ENCODE measurements around the gene ZP2. TPM values are rescaled to one million over a fixed set of nuclear protein-coding genes. Genes with fewer than 3 reads are reported as not detected.

ZP2 gene
- polyA plus RNA-seq, 2 donors: 0.01 TPM; not detected in 1

- no peak overlapping the region for H3K4me3 ChIP-seq (ENCODE audit: low read depth in 1 of 2, low read length in 2 of 2)
- 96 to 98% methylated on average over 12 of the region's 12 CpGs for WGBS, 2 donors
- H3K27ac ChIP-seq (ENCODE audit: low read depth in 2 of 2, low read length in 1 of 2): no peak overlapping the region
- H3K27me3 ChIP-seq (ENCODE audit: control insufficient read depth in 1 of 2, insufficient read depth in 2 of 2, low read length in 2 of 2): no peaks in the 10 kb centered on the region
- H3K36me3 ChIP-seq (ENCODE audit: control insufficient read depth in 2 of 2, insufficient read depth in 2 of 2, low read length in 1 of 2): peaks cover 15 to 23% of the 10 kb centered on the region in 2 donors
- H3K9me3 ChIP-seq (ENCODE audit: control insufficient read depth in 2 of 2, insufficient read depth in 1 of 2, low read depth in 1 of 2, low read length in 1 of 2): no peaks in the 10 kb centered on the region
- peaks cover 0 to 2% of the 10 kb centered on the region in 2 donors for H3K4me1 ChIP-seq (ENCODE audit: control insufficient read depth in 2 of 2, insufficient read depth in 2 of 2, low read length in 1 of 2)
Observed at GRCh38 chr16:21167929-21168602, 43.3 kb downstream of the ZP2 start.

- Histone ChIP-seq H3K4me3 (ENCODE audit: low read depth in 1 of 2, low read length in 2 of 2) (no peak overlapping the region), H3K36me3 (ENCODE audit: control insufficient read depth in 2 of 2, insufficient read depth in 2 of 2, low read length in 1 of 2) (peaks cover 15 to 23% of the 10 kb centered on the region in 2 donors), H3K4me1 (ENCODE audit: control insufficient read depth in 2 of 2, insufficient read depth in 2 of 2, low read length in 1 of 2) (peaks cover 0 to 3% of the 10 kb centered on the region in 2 donors), H3K27ac (ENCODE audit: low read depth in 2 of 2, low read length in 1 of 2) (no peak overlapping the region), H3K9me3 (ENCODE audit: control insufficient read depth in 2 of 2, insufficient read depth in 1 of 2, low read depth in 1 of 2, low read length in 1 of 2) (no peaks in the 10 kb centered on the region), H3K27me3 (ENCODE audit: control insufficient read depth in 1 of 2, insufficient read depth in 2 of 2, low read length in 2 of 2) (no peaks in the 10 kb centered on the region)
- 92 to 94% methylated on average over 9 of the region's 9 CpGs for WGBS, 2 donors
Observed at GRCh38 chr16:21167360-21167759, 44.0 kb downstream of the ZP2 start.

- Histone ChIP-seq H3K36me3 (ENCODE audit: control insufficient read depth in 2 of 2, insufficient read depth in 2 of 2, low read length in 1 of 2) (peaks cover 15 to 23% of the 10 kb centered on the region in 2 donors), H3K27ac (ENCODE audit: low read depth in 2 of 2, low read length in 1 of 2) (peak overlapping the region in 1 of 2 donors; percentile 18), H3K27me3 (ENCODE audit: control insufficient read depth in 1 of 2, insufficient read depth in 2 of 2, low read length in 2 of 2) (no peaks in the 10 kb centered on the region), H3K4me1 (ENCODE audit: control insufficient read depth in 2 of 2, insufficient read depth in 2 of 2, low read length in 1 of 2) (peaks cover 0 to 5% of the 10 kb centered on the region in 2 donors), H3K4me3 (ENCODE audit: low read depth in 1 of 2, low read length in 2 of 2) (no peak overlapping the region), H3K9me3 (ENCODE audit: control insufficient read depth in 2 of 2, insufficient read depth in 1 of 2, low read depth in 1 of 2, low read length in 1 of 2) (no peaks in the 10 kb centered on the region)
- WGBS, 2 donors: 88 to 92% methylated on average over 9 of the region's 9 CpGs
Observed at GRCh38 chr16:21166561-21166961, 44.8 kb downstream of the ZP2 start.

GRCh38 chr16:21164521-21165168 is 46.7 kb downstream of the ZP2 start:
- peaks cover 8 to 11% of the 10 kb centered on the region in 2 donors for H3K36me3 ChIP-seq (ENCODE audit: control insufficient read depth in 2 of 2, insufficient read depth in 2 of 2, low read length in 1 of 2)
- H3K9me3 ChIP-seq (ENCODE audit: control insufficient read depth in 2 of 2, insufficient read depth in 1 of 2, low read depth in 1 of 2, low read length in 1 of 2): no peaks in the 10 kb centered on the region
- no peaks in the 10 kb centered on the region for H3K27me3 ChIP-seq (ENCODE audit: control insufficient read depth in 1 of 2, insufficient read depth in 2 of 2, low read length in 2 of 2)
- no peak overlapping the region for H3K4me3 ChIP-seq (ENCODE audit: low read depth in 1 of 2, low read length in 2 of 2)
- no peak overlapping the region for H3K27ac ChIP-seq (ENCODE audit: low read depth in 2 of 2, low read length in 1 of 2)
- peaks cover 0 to 7% of the 10 kb centered on the region in 2 donors for H3K4me1 ChIP-seq (ENCODE audit: control insufficient read depth in 2 of 2, insufficient read depth in 2 of 2, low read length in 1 of 2)
- WGBS, 2 donors: 92 to 93% methylated on average over 7 of the region's 7 CpGs

GRCh38 chr16:21163576-21163975 is 47.8 kb downstream of the ZP2 start:
- Histone ChIP-seq H3K27me3 (ENCODE audit: control insufficient read depth in 1 of 2, insufficient read depth in 2 of 2, low read length in 2 of 2) (no peaks in the 10 kb centered on the region), H3K27ac (ENCODE audit: low read depth in 2 of 2, low read length in 1 of 2) (peak overlapping the region; percentile 32 to 66), H3K9me3 (ENCODE audit: control insufficient read depth in 2 of 2, insufficient read depth in 1 of 2, low read depth in 1 of 2, low read length in 1 of 2) (no peaks in the 10 kb centered on the region), H3K4me3 (ENCODE audit: low read depth in 1 of 2, low read length in 2 of 2) (no peak overlapping the region), H3K36me3 (ENCODE audit: control insufficient read depth in 2 of 2, insufficient read depth in 2 of 2, low read length in 1 of 2) (peaks cover 8 to 11% of the 10 kb centered on the region in 2 donors), H3K4me1 (ENCODE audit: control insufficient read depth in 2 of 2, insufficient read depth in 2 of 2, low read length in 1 of 2) (peaks cover 0 to 7% of the 10 kb centered on the region in 2 donors)
- 71 to 74% methylated on average over 4 of the region's 4 CpGs for WGBS, 2 donors

- WGBS, 2 donors: 31 to 38% methylated on average over 7 of the region's 7 CpGs
- Histone ChIP-seq H3K27me3 (ENCODE audit: control insufficient read depth in 1 of 2, insufficient read depth in 2 of 2, low read length in 2 of 2) (no peaks in the 10 kb centered on the region), H3K27ac (ENCODE audit: low read depth in 2 of 2, low read length in 1 of 2) (peak overlapping the region; percentile 32 to 66), H3K36me3 (ENCODE audit: control insufficient read depth in 2 of 2, insufficient read depth in 2 of 2, low read length in 1 of 2) (peaks cover 8 to 11% of the 10 kb centered on the region in 2 donors), H3K9me3 (ENCODE audit: control insufficient read depth in 2 of 2, insufficient read depth in 1 of 2, low read depth in 1 of 2, low read length in 1 of 2) (no peaks in the 10 kb centered on the region), H3K4me1 (ENCODE audit: control insufficient read depth in 2 of 2, insufficient read depth in 2 of 2, low read length in 1 of 2) (peaks cover 0 to 7% of the 10 kb centered on the region in 2 donors), H3K4me3 (ENCODE audit: low read depth in 1 of 2, low read length in 2 of 2) (peak overlapping the region in 1 of 2 donors; percentile 1)
Observed at GRCh38 chr16:21162661-21163151, 48.7 kb downstream of the ZP2 start.

- H3K4me3 ChIP-seq (ENCODE audit: low read depth in 1 of 2, low read length in 2 of 2): peak overlapping the region in 1 of 2 donors; percentile 24
- H3K36me3 ChIP-seq (ENCODE audit: control insufficient read depth in 2 of 2, insufficient read depth in 2 of 2, low read length in 1 of 2): peaks cover 0 to 5% of the 10 kb centered on the region in 2 donors
- no peaks in the 10 kb centered on the region for H3K27me3 ChIP-seq (ENCODE audit: control insufficient read depth in 1 of 2, insufficient read depth in 2 of 2, low read length in 2 of 2)
- no peaks in the 10 kb centered on the region for H3K9me3 ChIP-seq (ENCODE audit: control insufficient read depth in 2 of 2, insufficient read depth in 1 of 2, low read depth in 1 of 2, low read length in 1 of 2)
- no peak overlapping the region for H3K27ac ChIP-seq (ENCODE audit: low read depth in 2 of 2, low read length in 1 of 2)
- H3K4me1 ChIP-seq (ENCODE audit: control insufficient read depth in 2 of 2, insufficient read depth in 2 of 2, low read length in 1 of 2): peaks cover 0 to 7% of the 10 kb centered on the region in 2 donors
- WGBS, 2 donors: 63 to 67% methylated on average over 2 of the region's 2 CpGs
Observed at GRCh38 chr16:21161211-21161610, 50.2 kb downstream of the ZP2 start.

- no peaks in the 10 kb centered on the region for H3K27me3 ChIP-seq (ENCODE audit: control insufficient read depth in 1 of 2, insufficient read depth in 2 of 2, low read length in 2 of 2)
- 45 to 56% methylated on average over 1 of the region's 1 CpG for WGBS, 2 donors
- H3K36me3 ChIP-seq (ENCODE audit: control insufficient read depth in 2 of 2, insufficient read depth in 2 of 2, low read length in 1 of 2): peaks cover 0 to 5% of the 10 kb centered on the region in 2 donors
- peak overlapping the region in 1 of 2 donors; percentile 80 for H3K4me3 ChIP-seq (ENCODE audit: low read depth in 1 of 2, low read length in 2 of 2)
- no peak overlapping the region for H3K27ac ChIP-seq (ENCODE audit: low read depth in 2 of 2, low read length in 1 of 2)
- H3K4me1 ChIP-seq (ENCODE audit: control insufficient read depth in 2 of 2, insufficient read depth in 2 of 2, low read length in 1 of 2): peaks cover 0 to 7% of the 10 kb centered on the region in 2 donors
- H3K9me3 ChIP-seq (ENCODE audit: control insufficient read depth in 2 of 2, insufficient read depth in 1 of 2, low read depth in 1 of 2, low read length in 1 of 2): no peaks in the 10 kb centered on the region
Observed at GRCh38 chr16:21160276-21160675, 51.1 kb downstream of the ZP2 start.

- H3K36me3 ChIP-seq (ENCODE audit: control insufficient read depth in 2 of 2, insufficient read depth in 2 of 2, low read length in 1 of 2): peaks cover 0 to 2% of the 10 kb centered on the region in 2 donors
- peaks cover 0 to 7% of the 10 kb centered on the region in 2 donors for H3K4me1 ChIP-seq (ENCODE audit: control insufficient read depth in 2 of 2, insufficient read depth in 2 of 2, low read length in 1 of 2)
- no peaks in the 10 kb centered on the region for H3K9me3 ChIP-seq (ENCODE audit: control insufficient read depth in 2 of 2, insufficient read depth in 1 of 2, low read depth in 1 of 2, low read length in 1 of 2)
- H3K4me3 ChIP-seq (ENCODE audit: low read depth in 1 of 2, low read length in 2 of 2): peak overlapping the region; percentile 80 to 83
- no peaks in the 10 kb centered on the region for H3K27me3 ChIP-seq (ENCODE audit: control insufficient read depth in 1 of 2, insufficient read depth in 2 of 2, low read length in 2 of 2)
- WGBS, 2 donors: 4 to 7% methylated on average over 24 to 27 of the region's 27 CpGs
- peak overlapping the region; percentile 93 for H3K27ac ChIP-seq (ENCODE audit: low read depth in 2 of 2, low read length in 1 of 2)
Observed at GRCh38 chr16:21159281-21159951, 52.0 kb downstream of the ZP2 start.

Data from esophagus (tissue), 2 donors.